H1 (cell line): ENCODE results near the gene SPCS3. TPM values are rescaled to one million over a fixed set of nuclear protein-coding genes. Genes with fewer than 3 reads are reported as not detected.

Source experiments
- CTCF ChIA-PET: fragments of 300-600 bp; sonication (Branson Sonifier 250); formaldehyde crosslinking; loops from one replicate; lab custom pipeline; 2021; ENCODE audit not compliant: partially characterized antibody; lab: Charles Lee
- POLR2A ChIA-PET: fragments of 300-600 bp; sonication (Branson Sonifier 250); formaldehyde crosslinking; loops from one replicate; lab custom pipeline; 2021; ENCODE audit warnings: inconsistent platforms; ENCODE audit not compliant: partially characterized antibody; lab: Charles Lee
- DNase-seq, 2 experiments: peaks; one replicate each; pipeline versions ENCODE4 v3.0.0 to v3.0.0-alpha.2; 2010 to 2022; ENCODE audit warnings: low spot score in 2 of 2, low read depth in 1 of 2, mixed read lengths in 1 of 2
- FAIRE-seq: peaks from 2 replicates; lab custom pipeline; 2011; peaks lifted over from hg19 to GRCh38; lab: Jason Lieb, UNC
- H2AFZ ChIP-seq: 2 replicates; pipeline ENCODE4 v1.8.1; 2012; ENCODE audit warnings: low read length, inconsistent platforms
- H2AK5ac ChIP-seq: 2 replicates; pipeline ENCODE4 v1.6.1; 2013; ENCODE audit warnings: low read depth, low read length
- H2BK120ac ChIP-seq: replicated peaks from 2 replicates; pipeline ENCODE3; 2013; ENCODE audit warnings: low read depth, low read length, inconsistent platforms
- H2BK12ac ChIP-seq: 2 replicates; pipeline ENCODE4 v1.6.1; 2013; ENCODE audit warnings: low read depth, low read length
- H2BK15ac ChIP-seq: 2 replicates; pipeline ENCODE4 v1.6.1; 2013; ENCODE audit warnings: low read length
- H2BK20ac ChIP-seq: 2 replicates; pipeline ENCODE4 v1.6.1; 2013; ENCODE audit warnings: low read length
- H2BK5ac ChIP-seq: 2 replicates; pipeline ENCODE4 v1.6.1; 2013; ENCODE audit warnings: low read depth, low read length
- H3K14ac ChIP-seq: 2 replicates; pipeline ENCODE4 v1.6.1; 2013; ENCODE audit warnings: inconsistent platforms; ENCODE audit not compliant: insufficient read length
- H3K18ac ChIP-seq: 2 replicates; pipeline ENCODE4 v1.6.1; 2013; ENCODE audit warnings: low read length; ENCODE audit errors: extremely low read depth
- H3K23ac ChIP-seq: 2 replicates; pipeline ENCODE4 v1.6.1; 2013; ENCODE audit warnings: inconsistent platforms; ENCODE audit not compliant: insufficient read length
- H3K23me2 ChIP-seq: 2 replicates; pipeline ENCODE4 v1.6.1; 2013; ENCODE audit warnings: low read depth, low read length
- H3K27ac ChIP-seq: 2 replicates; pipeline ENCODE4 v1.6.1; 2011; ENCODE audit warnings: low read depth, low read length, inconsistent platforms
- H3K27me3 ChIP-seq, 4 experiments: replicated peaks in 1 of 4; 1 replicate in 1 of 4; 2 replicates in 3 of 4; pipeline versions ENCODE4 v1.6.1 to v1.8.1; 2011 to 2013; ENCODE audit warnings: low read length in 3 of 4, mild to moderate bottlenecking in 3 of 4, inconsistent platforms in 2 of 4, mixed read lengths in 2 of 4, moderate library complexity in 1 of 4; ENCODE audit not compliant: control insufficient read depth in 3 of 4, insufficient read depth in 3 of 4; ENCODE audit errors: extremely low read depth in 1 of 4
- H3K36me3 ChIP-seq, 4 experiments: 2 replicates each; pipeline versions ENCODE4 v1.6.1 to v1.8.1; 2011 to 2013; ENCODE audit warnings: mild to moderate bottlenecking in 4 of 4, low read length in 3 of 4, moderate library complexity in 2 of 4, control low read depth in 1 of 4, inconsistent platforms in 1 of 4; ENCODE audit not compliant: insufficient read depth in 4 of 4, control insufficient read depth in 2 of 4
- H3K4ac ChIP-seq: replicated peaks from 2 replicates; pipeline ENCODE3; 2013; ENCODE audit warnings: low read length, low read depth, mixed read lengths, inconsistent platforms; ENCODE audit not compliant: insufficient read length
- H3K4me1 ChIP-seq, 4 experiments: replicated peaks in 1 of 4; 1 replicate in 1 of 4; 2 replicates in 3 of 4; pipeline versions ENCODE4 v1.6.1 to v1.8.1; 2011 to 2013; ENCODE audit warnings: low read length in 3 of 4, inconsistent platforms in 2 of 4, mixed read lengths in 1 of 4; ENCODE audit not compliant: insufficient read depth in 4 of 4, control insufficient read depth in 3 of 4
- H3K4me2 ChIP-seq, 2 experiments: 2 replicates each; pipeline versions ENCODE4 v1.6.1 to v1.8.1; 2011 to 2013; ENCODE audit warnings: low read depth in 2 of 2, low read length in 2 of 2, control low read depth in 1 of 2, inconsistent platforms in 1 of 2, mild to moderate bottlenecking in 1 of 2; ENCODE audit not compliant: insufficient read depth in 1 of 2
- H3K4me3 ChIP-seq, 4 experiments: fragments of 200-600, 300-600 bp in 1 of 4; sonication (generic), shearing (Covaris generic), sonication (Bioruptor Twin) in 1 of 4; 2 replicates each; pipeline versions ENCODE4 v1.5.1 to v1.8.1; 2011 to 2016; ENCODE audit warnings: low read length in 4 of 4, low read depth in 3 of 4, control low read depth in 2 of 4, inconsistent platforms in 2 of 4, mild to moderate bottlenecking in 2 of 4, mixed read lengths in 1 of 4, moderate library complexity in 1 of 4; ENCODE audit not compliant: insufficient read depth in 2 of 4; ENCODE audit errors: extremely low read depth in 1 of 4
- H3K56ac ChIP-seq: replicated peaks from 2 replicates; pipeline ENCODE3; 2013; ENCODE audit warnings: low read depth, mild to moderate bottlenecking, mixed read lengths, low read length, inconsistent platforms; ENCODE audit not compliant: insufficient read length
- H3K79me1 ChIP-seq: 2 replicates; pipeline ENCODE4 v1.6.1; 2013; ENCODE audit warnings: low read depth, low read length, control low read depth
- H3K79me2 ChIP-seq, 2 experiments: 2 replicates each; pipeline versions ENCODE4 v1.6.1 to v1.8.1; 2012 to 2013; ENCODE audit warnings: low read length in 2 of 2, mild to moderate bottlenecking in 2 of 2, inconsistent platforms in 1 of 2; ENCODE audit not compliant: insufficient read depth in 2 of 2, control insufficient read depth in 1 of 2
- H3K9ac ChIP-seq, 4 experiments: replicated peaks in 1 of 4; 1 replicate in 1 of 4; 2 replicates in 3 of 4; pipeline versions ENCODE4 v1.6.1 to v1.8.1; 2011 to 2013; ENCODE audit warnings: low read depth in 3 of 4, low read length in 3 of 4, control low read depth in 2 of 4, mild to moderate bottlenecking in 2 of 4, moderate library complexity in 2 of 4, inconsistent platforms in 1 of 4; ENCODE audit errors: extremely low read depth in 1 of 4
- H3K9me3 ChIP-seq, 2 experiments: 2 replicates each; pipeline versions ENCODE4 v1.6.1 to v1.8.1; 2012 to 2013; ENCODE audit warnings: mild to moderate bottlenecking in 2 of 2, moderate library complexity in 2 of 2, control low read depth in 1 of 2, inconsistent platforms in 1 of 2, low read depth in 1 of 2, low read length in 1 of 2, mixed read lengths in 1 of 2; ENCODE audit not compliant: insufficient read depth in 2 of 2
- H4K20me1 ChIP-seq, 2 experiments: replicated peaks in 1 of 2; 2 replicates each; pipeline versions ENCODE3 to v1.8.1; 2011 to 2013; ENCODE audit warnings: inconsistent platforms in 2 of 2, low read length in 2 of 2, mild to moderate bottlenecking in 1 of 2; ENCODE audit not compliant: insufficient read depth in 2 of 2, control insufficient read depth in 1 of 2
- H4K5ac ChIP-seq: 2 replicates; pipeline ENCODE4 v1.6.1; 2013; ENCODE audit warnings: low read length, low read depth, mixed read lengths, inconsistent platforms; ENCODE audit not compliant: insufficient read length
- H4K8ac ChIP-seq: 2 replicates; pipeline ENCODE4 v1.8.0; 2013; ENCODE audit warnings: mild to moderate bottlenecking, moderate library complexity, low read length, inconsistent platforms; ENCODE audit not compliant: insufficient read depth; ENCODE audit errors: extremely low read depth
- H4K91ac ChIP-seq: replicated peaks from 2 replicates; pipeline ENCODE3; 2013; ENCODE audit warnings: low read length, mixed read lengths, inconsistent platforms; ENCODE audit not compliant: insufficient read length
- ASH2L ChIP-seq: fragments of 200-600, 300-600 bp; sonication (generic); IDR thresholded peaks from one replicate; pipeline ENCODE4 v1.7.1; 2017; ENCODE audit warnings: low read length
- CBX8 ChIP-seq: fragments of 300-800, 300-1000 bp; sonication (generic); IDR thresholded peaks from 2 replicates; pipeline ENCODE4 v1.7.1; 2016; ENCODE audit warnings: low read depth, low read length, borderline replicate concordance
- CHD1 ChIP-seq: IDR thresholded peaks from 2 replicates; pipeline ENCODE4 v1.6.1; 2012; ENCODE audit warnings: low read depth, low read length, improper control_type of control experiment
- E2F6 ChIP-seq: IDR thresholded peaks from 2 replicates; pipeline ENCODE4 v1.6.1; 2012; ENCODE audit warnings: inconsistent platforms
- EP300 ChIP-seq, 2 experiments: IDR thresholded peaks; 1 replicate in 1 of 2; 2 replicates in 1 of 2; pipeline ENCODE4 v1.6.1; 2011 to 2012; ENCODE audit warnings: low read depth in 2 of 2, low read length in 2 of 2, mild to moderate bottlenecking in 2 of 2, borderline replicate concordance in 1 of 2, inconsistent platforms in 1 of 2, moderate library complexity in 1 of 2
- JUND ChIP-seq: IDR thresholded peaks from 2 replicates; pipeline ENCODE4 v1.6.1; 2011; ENCODE audit warnings: mild to moderate bottlenecking, improper control_type of control experiment, low read length
- MAFK ChIP-seq: IDR thresholded peaks from 2 replicates; pipeline ENCODE4 v1.6.1; 2012; ENCODE audit warnings: low read depth, mild to moderate bottlenecking, improper control_type of control experiment, low read length
- polyA plus RNA-seq, 7 experiments: library from polyadenylated mRNA; depleted of rRNA in 3 of 7; stranded (reverse) in 5 of 7; unstranded in 2 of 7; fragments of >200 nt in 5 of 7; fragments of 200-250 nt in 2 of 7; gene quantifications; 1 replicate in 5 of 7; 2 replicates in 1 of 7; 4 replicates in 1 of 7; pipeline versions ENCODE4 v1.2.1 to v1.2.3, GENCODE V29; 2011 to 2013; ENCODE audit warnings: missing spikeins in 2 of 7, mixed read lengths in 2 of 7
- total RNA-seq: library from RNA; stranded (reverse); fragmentation: NEBNext Ultra II Directional; extraction: Animal tissue kit (Norgen Biotek cat#: 25700); gene quantifications from 2 replicates; pipeline ENCODE4 v1.2.1, GENCODE V29; 2021

Gene SPCS3
- total and polyA plus RNA-seq, 2 of the 8 experiments (the other 6 are each of a cell fraction or from before 2014, with no cell fraction given), result 18.4 to 117 TPM

GRCh38 chr4:176288020-176288419 is 31.7 kb upstream of the SPCS3 start:
- Histone ChIP-seq H3K4me2 (no peak overlapping the region), H3K56ac (no peak overlapping the region), H3K9ac (no peak overlapping the region), H2BK15ac (no peak overlapping the region), H3K79me1 (no peaks in the 10 kb centered on the region), H2BK5ac (no peak overlapping the region), H3K4ac (no peak overlapping the region), H3K79me2 (no peaks in the 10 kb centered on the region), H4K20me1 (no peaks in the 10 kb centered on the region), H2BK120ac (no peak overlapping the region), H3K4me1 (no peaks in the 10 kb centered on the region), H2BK20ac (no peak overlapping the region), H3K9me3 (no peaks in the 10 kb centered on the region), H3K27ac (no peak overlapping the region), H3K18ac (no peak overlapping the region), H4K91ac (no peak overlapping the region), H3K14ac (no peak overlapping the region), H2BK12ac (no peak overlapping the region), H3K4me3 (no peak overlapping the region), H3K23ac (no peak overlapping the region), H4K5ac (no peak overlapping the region), H4K8ac (no peak overlapping the region), H3K23me2 (no peaks in the 10 kb centered on the region), H2AFZ (peak overlapping the region; percentile 50; the same call in 1 of the 2 replicates), H3K27me3 (no peaks in the 10 kb centered on the region), H2AK5ac (no peak overlapping the region), H3K36me3 (no peaks in the 10 kb centered on the region)
- CTCF ChIA-PET, result interaction anchor here (1.0 to 4.0 kb wide), 3 partner anchors 11 to 52 kb away, joined by 3 to 14 read pairs (median 7); no protein-coding TSS in a partner anchor
- DNase-seq (no peak), FAIRE-seq (no peak)
- POLR2A ChIA-PET, result no interaction called here
- TF ChIP-seq CHD1 (no peak), E2F6 (no peak), ASH2L (no peak), EP300 (IDR thresholded peaks at IDR 0.05; ENCODE audit: borderline replicate concordance in 1 of 2, low read depth in 2 of 2, low read length in 2 of 2) (no peak), CBX8 (no peak), MAFK (no peak), JUND (no peak)
